Activated T-cell treated with anti-CD3 and anti-CD28 coated beads, Interleukin-2, amount 50 U/mL, for 72 hours (primary cell): ENCODE results near the gene CLEC3A. TPM values are rescaled to one million over a fixed set of nuclear protein-coding genes. Genes with fewer than 3 reads are reported as not detected.

Experiments used
- ATAC-seq, 2 donors: fragments of 150-1000 bp; cut with Tn5 transposase; replicated peaks in 1 of 2; 2 replicates each; pipeline ENCODE4 v1.10.0; 2021; ENCODE audit warnings: moderate library complexity in 2 of 2, mild to moderate bottlenecking in 1 of 2
- DNase-seq, 2 donors: peaks; one replicate each; pipeline ENCODE4 v3.0.0; 2021 to 2022; ENCODE audit warnings: mixed read lengths in 1 of 2
- H3K27ac Mint-ChIP-seq: one replicate; pipeline ENCODE4 v1.8.0; 2022; ENCODE audit warnings: mild to moderate bottlenecking, moderate library complexity, mixed read lengths
- H3K27me3 Mint-ChIP-seq: one replicate; pipeline ENCODE4 v1.8.0; 2022; ENCODE audit warnings: low read depth, mixed read lengths
- H3K36me3 Mint-ChIP-seq, 2 donors: one replicate each; pipeline ENCODE4 v1.8.0; 2022; ENCODE audit warnings: mixed read lengths in 2 of 2, mild to moderate bottlenecking in 1 of 2; ENCODE audit not compliant: insufficient read depth in 2 of 2
- H3K4me1 Mint-ChIP-seq: one replicate; pipeline ENCODE4 v1.8.0; 2022; ENCODE audit warnings: low read depth, mixed read lengths
- H3K4me3 Mint-ChIP-seq, 2 donors: one replicate each; pipeline ENCODE4 v1.8.0; 2022; ENCODE audit warnings: mild to moderate bottlenecking in 2 of 2, mixed read lengths in 2 of 2, moderate library complexity in 2 of 2
- H3K9me3 Mint-ChIP-seq, 2 donors: one replicate each; pipeline ENCODE4 v1.8.0; 2022; ENCODE audit warnings: mixed read lengths in 2 of 2
- total RNA-seq, 2 donors: library from RNA; stranded (reverse); gene quantifications; one replicate each; pipeline ENCODE4 v1.2.3, GENCODE V29; 2022

CLEC3A gene
- total RNA-seq, 2 donors from 2014 or later: not detected

GRCh38 chr16:77998350-77999023, 23.9 kb upstream of the CLEC3A start:
- H3K27me3 Mint-ChIP-seq: peaks cover 2% of the 10 kb centered on the region
- DNase-seq (no peak), ATAC-seq (no peak)
- H3K9me3 Mint-ChIP-seq: peaks cover 2 to 10% of the 10 kb centered on the region in 2 donors
- peaks cover 7% of the 10 kb centered on the region for H3K4me1 Mint-ChIP-seq
- no peak overlapping the region for H3K4me3 Mint-ChIP-seq
- no peak overlapping the region for H3K27ac Mint-ChIP-seq
- H3K36me3 Mint-ChIP-seq: peaks cover 2 to 9% of the 10 kb centered on the region in 2 donors

GRCh38 chr16:78001451-78002025, 20.8 kb upstream of the CLEC3A start:
- no peak overlapping the region for H3K4me3 Mint-ChIP-seq
- peaks cover 0 to 5% of the 10 kb centered on the region in 2 donors for H3K36me3 Mint-ChIP-seq
- peaks cover 7% of the 10 kb centered on the region for H3K4me1 Mint-ChIP-seq
- ATAC-seq: no peak
- H3K27ac Mint-ChIP-seq: no peak overlapping the region
- no peak for DNase-seq
- H3K9me3 Mint-ChIP-seq: peaks cover 0 to 2% of the 10 kb centered on the region in 2 donors
- peaks cover 10% of the 10 kb centered on the region for H3K27me3 Mint-ChIP-seq

- peak; percentile 94 for ATAC-seq
- peaks cover 7% of the 10 kb centered on the region for H3K4me1 Mint-ChIP-seq
- DNase-seq: peak; percentile 78 to 80
- no peaks in the 10 kb centered on the region for H3K9me3 Mint-ChIP-seq
- H3K27me3 Mint-ChIP-seq: peaks cover 10% of the 10 kb centered on the region
- H3K36me3 Mint-ChIP-seq: no peaks in the 10 kb centered on the region
- no peak overlapping the region for H3K4me3 Mint-ChIP-seq
- H3K27ac Mint-ChIP-seq: no peak overlapping the region
Observed at GRCh38 chr16:78002915-78003538, 19.3 kb upstream of the CLEC3A start.

- H3K27ac Mint-ChIP-seq: no peak overlapping the region
- DNase-seq (no peak), ATAC-seq (no peak)
- no peaks in the 10 kb centered on the region for H3K36me3 Mint-ChIP-seq
- H3K4me3 Mint-ChIP-seq: no peak overlapping the region
- H3K9me3 Mint-ChIP-seq: no peaks in the 10 kb centered on the region
- H3K4me1 Mint-ChIP-seq: peaks cover 7% of the 10 kb centered on the region
- H3K27me3 Mint-ChIP-seq: peaks cover 10% of the 10 kb centered on the region
Observed at GRCh38 chr16:78004517-78004916, 17.8 kb upstream of the CLEC3A start.

GRCh38 chr16:78005881-78006280, 16.5 kb upstream of the CLEC3A start:
- Mint-ChIP-seq H3K36me3 (no peaks in the 10 kb centered on the region), H3K4me1 (peaks cover 7% of the 10 kb centered on the region), H3K27ac (no peak overlapping the region), H3K4me3 (no peak overlapping the region), H3K27me3 (peaks cover 10% of the 10 kb centered on the region), H3K9me3 (no peaks in the 10 kb centered on the region)
- ATAC-seq (no peak), DNase-seq (peak; percentile 2 to 7)

- Mint-ChIP-seq H3K4me1 (peaks cover 7% of the 10 kb centered on the region), H3K4me3 (no peak overlapping the region), H3K9me3 (no peaks in the 10 kb centered on the region), H3K27ac (no peak overlapping the region), H3K36me3 (no peaks in the 10 kb centered on the region), H3K27me3 (peaks cover 10% of the 10 kb centered on the region)
- ATAC-seq (no peak), DNase-seq (no peak)
Observed at GRCh38 chr16:78007121-78007520, 15.2 kb upstream of the CLEC3A start.

- DNase-seq (no peak), ATAC-seq (no peak)
- Mint-ChIP-seq H3K27me3 (peaks cover 14% of the 10 kb centered on the region), H3K27ac (no peak overlapping the region), H3K4me1 (no peaks in the 10 kb centered on the region), H3K36me3 (no peaks in the 10 kb centered on the region), H3K9me3 (no peaks in the 10 kb centered on the region), H3K4me3 (no peak overlapping the region)
Observed at GRCh38 chr16:78024159-78024558, 1.8 kb downstream of the CLEC3A start.

GRCh38 chr16:78025631-78026030, 3.3 kb downstream of the CLEC3A start:
- no peaks in the 10 kb centered on the region for H3K4me1 Mint-ChIP-seq
- H3K27me3 Mint-ChIP-seq: peaks cover 12% of the 10 kb centered on the region
- ATAC-seq (no peak), DNase-seq (no peak)
- H3K36me3 Mint-ChIP-seq: no peaks in the 10 kb centered on the region
- H3K27ac Mint-ChIP-seq: no peak overlapping the region
- no peaks in the 10 kb centered on the region for H3K9me3 Mint-ChIP-seq
- no peak overlapping the region for H3K4me3 Mint-ChIP-seq

GRCh38 chr16:78028018-78028417, 5.7 kb downstream of the CLEC3A start:
- H3K9me3 Mint-ChIP-seq: no peaks in the 10 kb centered on the region
- H3K36me3 Mint-ChIP-seq: no peaks in the 10 kb centered on the region
- no peak overlapping the region for H3K4me3 Mint-ChIP-seq
- ATAC-seq: no peak
- peaks cover 8% of the 10 kb centered on the region for H3K27me3 Mint-ChIP-seq
- DNase-seq: no peak
- H3K27ac Mint-ChIP-seq: no peak overlapping the region
- peaks cover 3% of the 10 kb centered on the region for H3K4me1 Mint-ChIP-seq

- DNase-seq: no peak
- no peak overlapping the region for H3K27ac Mint-ChIP-seq
- H3K27me3 Mint-ChIP-seq: peaks cover 10% of the 10 kb centered on the region
Observed at GRCh38 chr16:78034530-78034929, 12.2 kb downstream of the CLEC3A start.

GRCh38 chr16:78035012-78035411, 12.7 kb downstream of the CLEC3A start:
- H3K4me3 Mint-ChIP-seq: peak overlapping the region; percentile 12 to 40
- ATAC-seq: no peak
- no peak for DNase-seq
- peaks cover 10% of the 10 kb centered on the region for H3K27me3 Mint-ChIP-seq
- no peaks in the 10 kb centered on the region for H3K9me3 Mint-ChIP-seq
- no peaks in the 10 kb centered on the region for H3K36me3 Mint-ChIP-seq
- peaks cover 18% of the 10 kb centered on the region for H3K4me1 Mint-ChIP-seq
- no peak overlapping the region for H3K27ac Mint-ChIP-seq

More at GRCh38 chr16:78034530-78034929, 12.2 kb downstream of the CLEC3A start:
- H3K9me3 Mint-ChIP-seq: no peaks in the 10 kb centered on the region
- peaks cover 18% of the 10 kb centered on the region for H3K4me1 Mint-ChIP-seq
- peak; percentile 45 to 59 for ATAC-seq
- peak overlapping the region; percentile 12 to 40 for H3K4me3 Mint-ChIP-seq
- no peaks in the 10 kb centered on the region for H3K36me3 Mint-ChIP-seq

- no peaks in the 10 kb centered on the region for H3K9me3 Mint-ChIP-seq
- peaks cover 5% of the 10 kb centered on the region for H3K27me3 Mint-ChIP-seq
- no peaks in the 10 kb centered on the region for H3K36me3 Mint-ChIP-seq
- DNase-seq (no peak), ATAC-seq (no peak)
- no peak overlapping the region for H3K27ac Mint-ChIP-seq
- no peak overlapping the region for H3K4me3 Mint-ChIP-seq
- H3K4me1 Mint-ChIP-seq: no peaks in the 10 kb centered on the region
Observed at GRCh38 chr16:78040396-78040795, 18.0 kb downstream of the CLEC3A start.

GRCh38 chr16:78045865-78046581, 23.7 kb downstream of the CLEC3A start:
- DNase-seq (peak; percentile 43 to 48), ATAC-seq (peak; percentile 32 to 43)
- no peaks in the 10 kb centered on the region for H3K4me1 Mint-ChIP-seq
- H3K9me3 Mint-ChIP-seq: no peaks in the 10 kb centered on the region
- H3K27me3 Mint-ChIP-seq: peaks cover 23% of the 10 kb centered on the region
- no peak overlapping the region for H3K4me3 Mint-ChIP-seq
- H3K27ac Mint-ChIP-seq: no peak overlapping the region
- no peaks in the 10 kb centered on the region for H3K36me3 Mint-ChIP-seq
